Hepatocyte (in vitro differentiated cells): ENCODE results near the gene GRM8. TPM values are rescaled to one million over a fixed set of nuclear protein-coding genes. Genes with fewer than 3 reads are reported as not detected.

Experiments used
- DNase-seq: peaks from one replicate; pipeline ENCODE4 v3.0.0-alpha.2; 2016; ENCODE audit warnings: low spot score
- H2AFZ ChIP-seq: fragments of 200-600 bp; sonication (generic); 2 replicates; pipeline ENCODE4 v1.6.0; 2016; ENCODE audit warnings: antibody characterized with exemption, mild to moderate bottlenecking
- H3K27ac ChIP-seq: fragments of 200-600 bp; sonication (generic); 2 replicates; pipeline ENCODE4 v1.5.1; 2016; ENCODE audit warnings: mild to moderate bottlenecking
- H3K27me3 ChIP-seq: fragments of 200-600 bp; sonication (generic); 2 replicates; pipeline ENCODE4 v1.6.1; 2016
- H3K36me3 ChIP-seq: fragments of 200-600 bp; sonication (generic); replicated peaks from 2 replicates; pipeline ENCODE4 v1.5.1; 2016; ENCODE audit warnings: low read depth; ENCODE audit not compliant: insufficient read depth
- H3K4me1 ChIP-seq: fragments of 200-600 bp; sonication (generic); 2 replicates; pipeline ENCODE4 v1.5.1; 2016; ENCODE audit warnings: mild to moderate bottlenecking, moderate library complexity; ENCODE audit not compliant: insufficient read depth
- H3K4me2 ChIP-seq: fragments of 200-600 bp; sonication (generic); 2 replicates; pipeline ENCODE4 v1.6.0; 2016
- H3K4me3 ChIP-seq: fragments of 200-600 bp; sonication (generic); 2 replicates; pipeline ENCODE4 v1.5.1; 2016; ENCODE audit warnings: mild to moderate bottlenecking
- H3K79me2 ChIP-seq: fragments of 200-600 bp; sonication (generic); 2 replicates; pipeline ENCODE4 v1.6.0; 2017; ENCODE audit warnings: mild to moderate bottlenecking
- H3K9me2 ChIP-seq: fragments of 200-600 bp; sonication (generic); replicated peaks from 2 replicates; pipeline ENCODE4 v1.6.0; 2017; ENCODE audit warnings: mild to moderate bottlenecking; ENCODE audit not compliant: insufficient read depth
- H3K9me3 ChIP-seq: fragments of 200-600 bp; sonication (generic); 2 replicates; pipeline ENCODE4 v1.5.1; 2016; ENCODE audit warnings: low read depth, mild to moderate bottlenecking
- H4K20me1 ChIP-seq: fragments of 200-600 bp; sonication (generic); 2 replicates; pipeline ENCODE4 v1.6.0; 2016; ENCODE audit warnings: mild to moderate bottlenecking; ENCODE audit not compliant: insufficient read depth, poor library complexity, severe bottlenecking
- EZH2 ChIP-seq: fragments of 200-600 bp; sonication (generic); IDR thresholded peaks from 2 replicates; pipeline ENCODE4 v1.6.1; 2016; ENCODE audit warnings: antibody characterized with exemption, mild to moderate bottlenecking, borderline replicate concordance
- EZH2phosphoT487 ChIP-seq: fragments of 200-600 bp; sonication (generic); IDR thresholded peaks from one replicate; pipeline ENCODE4 v1.6.1; 2018; ENCODE audit warnings: antibody characterized with exemption, mild to moderate bottlenecking, low read depth, moderate library complexity; ENCODE audit not compliant: unreplicated experiment, severe bottlenecking
- WGBS: methylation state at CpG from one replicate; pipeline ENCODE4 v1.1.6; 2016; ENCODE audit warnings: low lambda C conversion rate; ENCODE audit errors: missing lambda C conversion rate; 5-methylcytosine and 5-hydroxymethylcytosine counted together
- polyA plus RNA-seq: library from polyadenylated mRNA; unstranded; fragments of >200 nt; fragmentation: Nextera tagmentation; extraction: Ambion mirVana; gene quantifications from 2 replicates; pipeline ENCODE4 v1.2.1, GENCODE V29; 2016
- total RNA-seq: library from RNA; depleted of rRNA; stranded (reverse); fragments of >200 nt; gene quantifications from 2 replicates; pipeline ENCODE4 v1.2.3, GENCODE V29; 2014
- TF ChIP-seq, protein P1 (sequence below): fragments of 200-600 bp; sonication (generic); IDR thresholded peaks from 2 replicates; pipeline ENCODE4 v1.5.1; 2016; ENCODE audit warnings: antibody characterized with exemption, mild to moderate bottlenecking; ENCODE audit not compliant: poor library complexity

Gene GRM8
- total and polyA plus RNA-seq, 2 experiments from 2014 or later, result 0.62 to 4.5 TPM

GRCh38 chr7:126993626-126994213 is 259.0 kb downstream of the GRM8 start:
- no peaks in the 10 kb centered on the region for H3K9me3 ChIP-seq
- no peak overlapping the region for H3K4me2 ChIP-seq
- no peak overlapping the region for H3K4me3 ChIP-seq
- no peak overlapping the region for H2AFZ ChIP-seq
- H3K27me3 ChIP-seq, result no peaks in the 10 kb centered on the region
- H3K27ac ChIP-seq, result no peak overlapping the region
- H3K9me2 ChIP-seq, result no peaks in the 10 kb centered on the region
- H4K20me1 ChIP-seq, result no peaks in the 10 kb centered on the region
- no peak for TF ChIP-seq EZH2phosphoT487
- TF ChIP-seq, protein P1, sequence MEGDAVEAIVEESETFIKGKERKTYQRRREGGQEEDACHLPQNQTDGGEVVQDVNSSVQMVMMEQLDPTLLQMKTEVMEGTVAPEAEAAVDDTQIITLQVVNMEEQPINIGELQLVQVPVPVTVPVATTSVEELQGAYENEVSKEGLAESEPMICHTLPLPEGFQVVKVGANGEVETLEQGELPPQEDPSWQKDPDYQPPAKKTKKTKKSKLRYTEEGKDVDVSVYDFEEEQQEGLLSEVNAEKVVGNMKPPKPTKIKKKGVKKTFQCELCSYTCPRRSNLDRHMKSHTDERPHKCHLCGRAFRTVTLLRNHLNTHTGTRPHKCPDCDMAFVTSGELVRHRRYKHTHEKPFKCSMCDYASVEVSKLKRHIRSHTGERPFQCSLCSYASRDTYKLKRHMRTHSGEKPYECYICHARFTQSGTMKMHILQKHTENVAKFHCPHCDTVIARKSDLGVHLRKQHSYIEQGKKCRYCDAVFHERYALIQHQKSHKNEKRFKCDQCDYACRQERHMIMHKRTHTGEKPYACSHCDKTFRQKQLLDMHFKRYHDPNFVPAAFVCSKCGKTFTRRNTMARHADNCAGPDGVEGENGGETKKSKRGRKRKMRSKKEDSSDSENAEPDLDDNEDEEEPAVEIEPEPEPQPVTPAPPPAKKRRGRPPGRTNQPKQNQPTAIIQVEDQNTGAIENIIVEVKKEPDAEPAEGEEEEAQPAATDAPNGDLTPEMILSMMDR, result no peak
- TF ChIP-seq EZH2, result no peak
- no peaks in the 10 kb centered on the region for H3K79me2 ChIP-seq
- no peak for DNase-seq
- no peaks in the 10 kb centered on the region for H3K36me3 ChIP-seq
- 82% methylated on average over 2 of the region's 2 CpGs for WGBS
- H3K4me1 ChIP-seq, result no peaks in the 10 kb centered on the region

DNA sequence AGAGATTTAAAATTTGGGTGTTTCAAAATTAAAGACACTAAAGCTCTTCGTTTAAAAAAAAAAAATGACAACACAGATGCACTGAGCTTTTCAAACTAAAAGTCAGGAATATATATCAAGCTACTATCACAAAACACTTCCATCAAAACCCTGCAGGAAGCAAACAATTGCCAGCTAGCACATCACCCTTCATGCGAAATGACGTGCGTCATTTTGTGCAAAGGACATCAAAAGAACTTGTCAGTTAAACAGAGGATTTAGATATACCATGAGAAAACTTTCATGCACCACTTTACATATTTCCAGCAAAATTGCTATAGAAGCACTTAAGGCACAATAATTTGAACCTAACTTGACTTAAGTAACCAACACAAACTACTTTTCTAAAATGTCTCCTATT is 264.7 kb downstream of the GRM8 start:
- Histone ChIP-seq H3K4me2 (no peak overlapping the region), H2AFZ (no peak overlapping the region), H3K4me3 (no peak overlapping the region), H4K20me1 (no peaks in the 10 kb centered on the region), H3K36me3 (no peaks in the 10 kb centered on the region), H3K27me3 (no peaks in the 10 kb centered on the region), H3K9me3 (no peaks in the 10 kb centered on the region), H3K4me1 (no peaks in the 10 kb centered on the region), H3K9me2 (no peaks in the 10 kb centered on the region), H3K27ac (no peak overlapping the region), H3K79me2 (no peaks in the 10 kb centered on the region)
- no peak for DNase-seq
- TF ChIP-seq EZH2 (no peak), EZH2phosphoT487 (no peak)
- TF ChIP-seq, protein P1, result no peak
- WGBS, result 87% methylated on average over 4 of the region's 4 CpGs

DNA sequence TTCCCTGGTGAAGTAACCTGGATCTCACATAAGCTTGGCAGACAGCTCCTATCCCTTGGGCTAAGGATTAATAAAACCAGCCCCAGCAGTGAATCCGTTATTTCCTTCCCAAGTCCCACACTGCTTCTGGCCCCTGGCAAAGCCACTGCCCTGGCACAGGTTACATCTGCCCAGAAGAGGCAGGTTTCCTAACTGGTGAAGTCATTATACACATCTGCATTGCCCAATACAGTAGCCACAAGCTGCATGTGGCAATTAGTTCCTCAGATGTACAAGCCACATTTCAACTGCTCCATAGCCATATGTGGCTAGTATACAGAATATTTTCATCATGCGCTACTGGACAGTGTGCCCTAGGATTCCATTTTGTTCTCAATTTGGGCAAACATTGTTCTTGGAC is 273.0 kb downstream of the GRM8 start:
- no peaks in the 10 kb centered on the region for H3K27me3 ChIP-seq
- H2AFZ ChIP-seq, result no peak overlapping the region
- no peaks in the 10 kb centered on the region for H3K9me3 ChIP-seq
- no peaks in the 10 kb centered on the region for H3K4me1 ChIP-seq
- no peak for DNase-seq
- H3K4me2 ChIP-seq, result no peak overlapping the region
- H3K27ac ChIP-seq, result no peak overlapping the region
- no peak overlapping the region for H3K4me3 ChIP-seq
- no peaks in the 10 kb centered on the region for H3K36me3 ChIP-seq
- no peaks in the 10 kb centered on the region for H3K79me2 ChIP-seq
- no peaks in the 10 kb centered on the region for H3K9me2 ChIP-seq
- H4K20me1 ChIP-seq, result no peaks in the 10 kb centered on the region
- TF ChIP-seq, protein P1, result no peak
- WGBS, result 88% methylated on average over 2 of the region's 2 CpGs

- H3K9me2 ChIP-seq, result no peaks in the 10 kb centered on the region
- no peaks in the 10 kb centered on the region for H3K9me3 ChIP-seq
- H3K4me1 ChIP-seq, result no peaks in the 10 kb centered on the region
- H3K27me3 ChIP-seq, result no peaks in the 10 kb centered on the region
- no peak overlapping the region for H2AFZ ChIP-seq
- WGBS, result 82% methylated on average over 3 of the region's 3 CpGs
- H4K20me1 ChIP-seq, result no peaks in the 10 kb centered on the region
- TF ChIP-seq, protein P1, result no peak
- TF ChIP-seq EZH2 (no peak), EZH2phosphoT487 (no peak)
- H3K27ac ChIP-seq, result no peak overlapping the region
- no peaks in the 10 kb centered on the region for H3K36me3 ChIP-seq
- H3K4me3 ChIP-seq, result no peak overlapping the region
- H3K4me2 ChIP-seq, result no peak overlapping the region
- H3K79me2 ChIP-seq, result no peaks in the 10 kb centered on the region
- no peak for DNase-seq
Observed at GRCh38 chr7:126978865-126979264, 273.9 kb downstream of the GRM8 start.
